GM12878 (cell line): ENCODE results near the gene RIOX2. TPM values are rescaled to one million over a fixed set of nuclear protein-coding genes. Genes with fewer than 3 reads are reported as not detected.
A peak's percentile ranks its signal among the peaks of the same experiment; 100 is the strongest.

ENCODE experiments used
- ATAC-seq: fragments of 200-7000 bp; cut with Tn5 transposase; 3 replicates; pipeline ENCODE4 v1.9.1; 2020; ENCODE audit warnings: mild to moderate bottlenecking, moderate library complexity
- BruUV-seq: library from RNA; stranded (reverse); fragments of 400-500 nt; replicated peaks from 2 replicates; lab custom pipeline; 2021; lab: Mats Ljungman, UMichigan
- CTCF ChIA-PET: fragments of 300-600 bp; sonication (Branson Sonifier 250); formaldehyde crosslinking; extraction: SDS; loops from one replicate; lab custom pipeline; 2021; ENCODE audit warnings: inconsistent platforms; lab: Yijun Ruan, JAX
- POLR2A ChIA-PET: fragments of 350-600 bp; formaldehyde crosslinking; extraction: SDS; loops from one replicate; lab custom pipeline; 2021; ENCODE audit warnings: inconsistent platforms; lab: Charles Lee
- RAD21 ChIA-PET: fragments of 300-600 bp; sonication (Branson Sonifier 250); formaldehyde crosslinking; loops from one replicate; lab custom pipeline; 2023; ENCODE audit warnings: antibody characterized with exemption; ENCODE audit not compliant: unreplicated experiment; lab: Charles Lee
- SMC1A ChIA-PET: fragments of 300-600 bp; sonication (Branson Sonifier 250); formaldehyde crosslinking; loops from one replicate; lab custom pipeline; 2023; ENCODE audit not compliant: unreplicated experiment, uncharacterized antibody; lab: Charles Lee
- DNase-seq: peaks from one replicate; pipeline ENCODE4 v3.0.0-alpha.2; 2011; ENCODE audit warnings: low read depth, low spot score
- FAIRE-seq: peaks from 3 replicates; lab custom pipeline; 2011; peaks lifted over from hg19 to GRCh38; lab: Jason Lieb, UNC
- H2AFZ ChIP-seq: 2 replicates; pipeline ENCODE4 v1.6.0; 2011; ENCODE audit warnings: low read depth, low read length, control low read depth; ENCODE audit not compliant: control insufficient read depth
- H3K27ac ChIP-seq: 2 replicates; pipeline ENCODE4 v1.5.1; 2011; ENCODE audit warnings: control low read depth; ENCODE audit not compliant: control insufficient read depth, insufficient read depth
- H3K27me3 ChIP-seq, 2 experiments: replicated peaks in 1 of 2; 2 replicates each; pipeline versions ENCODE4 v1.6.0 to v1.6.1; 2011; ENCODE audit warnings: low read length in 1 of 2; ENCODE audit not compliant: control insufficient read depth in 2 of 2, insufficient read depth in 2 of 2
- H3K36me3 ChIP-seq, 2 experiments: 2 replicates each; pipeline ENCODE4 v1.5.1; 2011; ENCODE audit warnings: low read length in 1 of 2; ENCODE audit not compliant: control insufficient read depth in 2 of 2, insufficient read depth in 2 of 2
- H3K4me1 ChIP-seq: 2 replicates; pipeline ENCODE4 v1.6.1; 2011; ENCODE audit warnings: mild to moderate bottlenecking, low read length, moderate library complexity, mixed read lengths; ENCODE audit not compliant: control insufficient read depth, insufficient read depth
- H3K4me2 ChIP-seq: 2 replicates; pipeline ENCODE4 v1.6.0; 2011; ENCODE audit warnings: control low read depth; ENCODE audit not compliant: control insufficient read depth, insufficient read depth
- H3K4me3 ChIP-seq: fragments of 200-600 bp; sonication (generic); 2 replicates; pipeline ENCODE4 v1.5.1; 2016
- H3K79me2 ChIP-seq: 2 replicates; pipeline ENCODE4 v1.6.0; 2011; ENCODE audit warnings: low read length; ENCODE audit not compliant: control insufficient read depth, insufficient read depth
- H3K9ac ChIP-seq: 2 replicates; pipeline ENCODE4 v1.8.0; 2011; ENCODE audit warnings: low read length, control low read depth, mixed read lengths; ENCODE audit not compliant: control insufficient read depth, insufficient read depth
- H3K9me3 ChIP-seq: replicated peaks from 3 replicates; pipeline ENCODE4 v1.5.1; 2011; ENCODE audit warnings: mild to moderate bottlenecking, low read length; ENCODE audit not compliant: control insufficient read depth, insufficient read depth
- H4K20me1 ChIP-seq: 2 replicates; pipeline ENCODE4 v1.6.0; 2011; ENCODE audit not compliant: control insufficient read depth, insufficient read depth
- ATF2 ChIP-seq: IDR thresholded peaks from 2 replicates; pipeline ENCODE4 v1.6.1; 2012; ENCODE audit warnings: low read length, inconsistent platforms
- ESRRA ChIP-seq: IDR thresholded peaks from 2 replicates; pipeline ENCODE4 v1.6.1; 2012; ENCODE audit warnings: mild to moderate bottlenecking, low read length, improper control_type of control experiment
- IRF4 ChIP-seq: IDR thresholded peaks from 2 replicates; pipeline ENCODE4 v1.6.1; 2011; ENCODE audit warnings: low read depth, low read length
- NBN ChIP-seq: fragments of 450-650 bp; IDR thresholded peaks from 2 replicates; pipeline ENCODE4 v1.6.1; 2016
- PBX3 ChIP-seq: IDR thresholded peaks from 2 replicates; pipeline ENCODE4 v1.6.1; 2011; ENCODE audit warnings: mild to moderate bottlenecking, low read depth, low read length, moderate library complexity; ENCODE audit not compliant: insufficient replicate concordance
- RAD21 ChIP-seq: IDR thresholded peaks from 2 replicates; pipeline ENCODE4 v1.6.1; 2011; ENCODE audit warnings: mild to moderate bottlenecking, low read depth, low read length, moderate library complexity; ENCODE audit not compliant: insufficient read depth
- STAT3 ChIP-seq: IDR thresholded peaks from 2 replicates; pipeline ENCODE4 v1.6.1; 2011; ENCODE audit warnings: low read depth, low read length, improper control_type of control experiment
- YBX1 ChIP-seq: fragments of 450-650 bp; IDR thresholded peaks from 2 replicates; pipeline ENCODE4 v1.6.1; 2016; ENCODE audit warnings: antibody characterized with exemption
- WGBS: methylation state at CpG from one replicate; pipeline ENCODE4 v1.1.6; 2016; ENCODE audit warnings: low lambda C conversion rate; ENCODE audit not compliant: insufficient replicate concordance, insufficient coverage; ENCODE audit errors: missing lambda C conversion rate; 5-methylcytosine and 5-hydroxymethylcytosine counted together
- in situ Hi-C: fragments of 300-500 bp; cut with MboI; formaldehyde crosslinking; loops from 9 replicates; pipeline ENCODE4 v1.14.3; 2018; ENCODE audit warnings: mixed read lengths
- intact Hi-C: fragments of 100-400 bp; cut with micrococcal nuclease; formaldehyde crosslinking; loops from one replicate; pipeline ENCODE4 v1.14.2; 2022; ENCODE audit not compliant: unreplicated experiment
- polyA plus RNA-seq, 11 experiments: library from polyadenylated mRNA; depleted of rRNA in 4 of 11; unstranded in 6 of 11; stranded (reverse) in 5 of 11; fragments of >200 nt; fragmentation: Nextera tagmentation in 4 of 11; fragmentation: Illumina TruSeq in 1 of 11; extraction: Ambion mirVana in 4 of 11; extraction: Trizol in 1 of 11; gene quantifications; 1 replicate in 1 of 11; 2 replicates in 10 of 11; pipeline versions ENCODE4 v1.2.1 to v1.2.3, GENCODE V29; 2011 to 2016; ENCODE audit warnings: inconsistent platforms in 2 of 11, missing spikeins in 2 of 11, low read depth in 1 of 11
- total RNA-seq, 4 experiments: library from RNA; depleted of rRNA in 3 of 4; stranded (reverse); fragments of >200 nt in 3 of 4; fragmentation: Illumina TruSeq in 1 of 4; extraction: Trizol in 1 of 4; gene quantifications; 2 replicates each; pipeline versions ENCODE4 v1.2.1 to v1.2.3, GENCODE V29; 2013 to 2021
- TF ChIP-seq, protein P1 (sequence below): fragments of 450-650 bp; IDR thresholded peaks from 2 replicates; pipeline ENCODE4 v1.6.1; 2017; ENCODE audit warnings: mild to moderate bottlenecking, moderate library complexity
- TF ChIP-seq, protein P2 (sequence below): fragments of 450-650 bp; IDR thresholded peaks from 2 replicates; pipeline ENCODE4 v1.6.1; 2017; ENCODE audit warnings: mild to moderate bottlenecking, moderate library complexity

RIOX2 gene
- total and polyA plus RNA-seq, 10 of the 15 experiments (the other 5 are each of a cell fraction or from before 2014, with no cell fraction given) = 24.1 to 52.6 (median 44.0) TPM

GRCh38 chr3:97899331-97899730 is 72.9 kb downstream of the RIOX2 start (continued):
- TF ChIP-seq, protein P1, sequence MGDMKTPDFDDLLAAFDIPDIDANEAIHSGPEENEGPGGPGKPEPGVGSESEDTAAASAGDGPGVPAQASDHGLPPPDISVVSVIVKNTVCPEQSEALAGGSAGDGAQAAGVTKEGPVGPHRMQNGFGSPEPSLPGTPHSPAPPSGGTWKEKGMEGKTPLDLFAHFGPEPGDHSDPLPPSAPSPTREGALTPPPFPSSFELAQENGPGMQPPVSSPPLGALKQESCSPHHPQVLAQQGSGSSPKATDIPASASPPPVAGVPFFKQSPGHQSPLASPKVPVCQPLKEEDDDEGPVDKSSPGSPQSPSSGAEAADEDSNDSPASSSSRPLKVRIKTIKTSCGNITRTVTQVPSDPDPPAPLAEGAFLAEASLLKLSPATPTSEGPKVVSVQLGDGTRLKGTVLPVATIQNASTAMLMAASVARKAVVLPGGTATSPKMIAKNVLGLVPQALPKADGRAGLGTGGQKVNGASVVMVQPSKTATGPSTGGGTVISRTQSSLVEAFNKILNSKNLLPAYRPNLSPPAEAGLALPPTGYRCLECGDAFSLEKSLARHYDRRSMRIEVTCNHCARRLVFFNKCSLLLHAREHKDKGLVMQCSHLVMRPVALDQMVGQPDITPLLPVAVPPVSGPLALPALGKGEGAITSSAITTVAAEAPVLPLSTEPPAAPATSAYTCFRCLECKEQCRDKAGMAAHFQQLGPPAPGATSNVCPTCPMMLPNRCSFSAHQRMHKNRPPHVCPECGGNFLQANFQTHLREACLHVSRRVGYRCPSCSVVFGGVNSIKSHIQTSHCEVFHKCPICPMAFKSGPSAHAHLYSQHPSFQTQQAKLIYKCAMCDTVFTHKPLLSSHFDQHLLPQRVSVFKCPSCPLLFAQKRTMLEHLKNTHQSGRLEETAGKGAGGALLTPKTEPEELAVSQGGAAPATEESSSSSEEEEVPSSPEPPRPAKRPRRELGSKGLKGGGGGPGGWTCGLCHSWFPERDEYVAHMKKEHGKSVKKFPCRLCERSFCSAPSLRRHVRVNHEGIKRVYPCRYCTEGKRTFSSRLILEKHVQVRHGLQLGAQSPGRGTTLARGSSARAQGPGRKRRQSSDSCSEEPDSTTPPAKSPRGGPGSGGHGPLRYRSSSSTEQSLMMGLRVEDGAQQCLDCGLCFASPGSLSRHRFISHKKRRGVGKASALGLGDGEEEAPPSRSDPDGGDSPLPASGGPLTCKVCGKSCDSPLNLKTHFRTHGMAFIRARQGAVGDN = no peak

- ATAC-seq (peak; percentile 36; the same call in 1 of the 3 replicates), FAIRE-seq (no peak), DNase-seq (no peak)
- no TSS peak for BruUV-seq
- no peaks in the 10 kb centered on the region for H3K36me3 ChIP-seq
- CTCF ChIA-PET = no interaction called here
- WGBS = 77% methylated on average over 3 of the region's 3 CpGs
- H3K4me2 ChIP-seq = no peak overlapping the region
- peaks cover 10% of the 10 kb centered on the region for H3K4me1 ChIP-seq
- intact Hi-C loops = no loop called here
- RAD21 ChIA-PET = no interaction called here
- no peaks in the 10 kb centered on the region for H3K79me2 ChIP-seq
- POLR2A ChIA-PET = no interaction called here
- in situ Hi-C loops = no loop called here
- H3K27ac ChIP-seq = no peak overlapping the region
- SMC1A ChIA-PET = no interaction called here
- H2AFZ ChIP-seq = no peak overlapping the region
- no peaks in the 10 kb centered on the region for H4K20me1 ChIP-seq
- H3K9ac ChIP-seq = no peak overlapping the region
- H3K27me3 ChIP-seq = no peaks in the 10 kb centered on the region
- H3K9me3 ChIP-seq = no peaks in the 10 kb centered on the region
- no peak overlapping the region for H3K4me3 ChIP-seq
- TF ChIP-seq IRF4 (no peak), ATF2 (no peak), ESRRA (no peak), STAT3 (no peak), NBN (no peak), YBX1 (no peak), PBX3 (no peak), RAD21 (no peak)
- TF ChIP-seq, protein P2, sequence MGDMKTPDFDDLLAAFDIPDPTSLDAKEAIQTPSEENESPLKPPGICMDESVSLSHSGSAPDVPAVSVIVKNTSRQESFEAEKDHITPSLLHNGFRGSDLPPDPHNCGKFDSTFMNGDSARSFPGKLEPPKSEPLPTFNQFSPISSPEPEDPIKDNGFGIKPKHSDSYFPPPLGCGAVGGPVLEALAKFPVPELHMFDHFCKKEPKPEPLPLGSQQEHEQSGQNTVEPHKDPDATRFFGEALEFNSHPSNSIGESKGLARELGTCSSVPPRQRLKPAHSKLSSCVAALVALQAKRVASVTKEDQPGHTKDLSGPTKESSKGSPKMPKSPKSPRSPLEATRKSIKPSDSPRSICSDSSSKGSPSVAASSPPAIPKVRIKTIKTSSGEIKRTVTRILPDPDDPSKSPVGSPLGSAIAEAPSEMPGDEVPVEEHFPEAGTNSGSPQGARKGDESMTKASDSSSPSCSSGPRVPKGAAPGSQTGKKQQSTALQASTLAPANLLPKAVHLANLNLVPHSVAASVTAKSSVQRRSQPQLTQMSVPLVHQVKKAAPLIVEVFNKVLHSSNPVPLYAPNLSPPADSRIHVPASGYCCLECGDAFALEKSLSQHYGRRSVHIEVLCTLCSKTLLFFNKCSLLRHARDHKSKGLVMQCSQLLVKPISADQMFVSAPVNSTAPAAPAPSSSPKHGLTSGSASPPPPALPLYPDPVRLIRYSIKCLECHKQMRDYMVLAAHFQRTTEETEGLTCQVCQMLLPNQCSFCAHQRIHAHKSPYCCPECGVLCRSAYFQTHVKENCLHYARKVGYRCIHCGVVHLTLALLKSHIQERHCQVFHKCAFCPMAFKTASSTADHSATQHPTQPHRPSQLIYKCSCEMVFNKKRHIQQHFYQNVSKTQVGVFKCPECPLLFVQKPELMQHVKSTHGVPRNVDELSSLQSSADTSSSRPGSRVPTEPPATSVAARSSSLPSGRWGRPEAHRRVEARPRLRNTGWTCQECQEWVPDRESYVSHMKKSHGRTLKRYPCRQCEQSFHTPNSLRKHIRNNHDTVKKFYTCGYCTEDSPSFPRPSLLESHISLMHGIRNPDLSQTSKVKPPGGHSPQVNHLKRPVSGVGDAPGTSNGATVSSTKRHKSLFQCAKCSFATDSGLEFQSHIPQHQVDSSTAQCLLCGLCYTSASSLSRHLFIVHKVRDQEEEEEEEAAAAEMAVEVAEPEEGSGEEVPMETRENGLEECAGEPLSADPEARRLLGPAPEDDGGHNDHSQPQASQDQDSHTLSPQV = no peak
Measured at GRCh38 chr3:97896547-97896946, 75.7 kb downstream of the RIOX2 start.
